ENCODE data around the gene RNF113B. TPM values are rescaled to one million over a fixed set of nuclear protein-coding genes. Genes with fewer than 3 reads are reported as not detected.
A peak's percentile ranks its signal among the peaks of the same experiment; 100 is the strongest.

The RNF113B gene
- polyA plus RNA-seq, 2 of the 4 experiments (the other 2 are of a cell fraction) = not detected

DNA sequence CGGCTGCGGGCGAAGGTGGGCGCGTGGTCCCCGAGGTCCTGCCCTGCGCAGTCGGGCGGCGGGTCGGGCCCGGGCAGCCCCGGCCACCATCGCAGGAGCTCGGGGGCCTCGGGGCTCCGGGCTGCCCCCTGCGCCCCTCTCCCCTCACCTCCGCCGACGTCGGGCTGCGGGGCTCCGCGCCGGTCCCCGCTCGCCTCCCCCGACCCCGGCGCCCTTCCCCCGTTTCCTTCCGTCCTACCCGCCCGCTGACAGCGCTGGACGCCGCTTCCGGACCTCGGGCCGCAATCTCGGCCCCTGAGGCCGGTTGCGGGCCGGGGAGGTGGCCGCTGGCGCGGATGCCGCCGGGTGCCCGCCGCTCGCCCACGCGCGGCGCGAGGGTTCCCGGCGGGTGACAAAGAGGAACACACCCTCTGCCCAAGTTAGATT, 33.5 kb downstream of the RNF113B start:
- DNase-seq (ENCODE audit: low read depth in 1 of 2, low spot score in 1 of 2) (peak in 1 of 2 experiments; percentile 9), FAIRE-seq (no peak), ATAC-seq (peak in 1 of 2 experiments; percentile 35; a peak in 3 of 6 replicates)
- H3K4me3 ChIP-seq = peak overlapping the region; percentile 96
- POLR2A ChIA-PET = no interaction called here
- H3K4me2 ChIP-seq = peak overlapping the region; percentile 81
- H3K9me3 ChIP-seq = no peaks in the 10 kb centered on the region
- H3K4me1 ChIP-seq = peaks cover 18% of the 10 kb centered on the region; the same call in 2 of the 3 replicates
- 1% methylated on average over 19 of the region's 60 CpGs for WGBS (ENCODE audit: missing lambda C conversion rate)
- TF ChIP-seq ZSCAN20 (CRISPR knock-in tag; IDR thresholded peaks at IDR 0.05) (no peak), NFE2L2 (conservative IDR thresholded peaks at IDR 0.05; ENCODE audit: low read length) (no peak), CBX8 (IDR thresholded peaks at IDR 0.05) (no peak), CEBPB (IDR thresholded peaks at IDR 0.05) (no peak), RFX5 (IDR thresholded peaks at IDR 0.05) (no peak), PHF8 (IDR thresholded peaks at IDR 0.05; ENCODE audit: borderline replicate concordance, low read depth) (no peak), POLR2A (IDR thresholded peaks at IDR 0.05; ENCODE audit: low read length) (no peak), SMC3 (IDR thresholded peaks at IDR 0.05) (no peak), FOXS1 (CRISPR knock-in tag; IDR thresholded peaks at IDR 0.05) (no peak), HDAC2 (IDR thresholded peaks at IDR 0.05) (no peak), GATA3 (IDR thresholded peaks at IDR 0.05; ENCODE audit: borderline replicate concordance) (no peak), ZNF302 (CRISPR knock-in tag; IDR thresholded peaks at IDR 0.05) (no peak), RAD21 (conservative IDR thresholded peaks at IDR 0.05 in 1 of 2, IDR thresholded peaks at IDR 0.05 in 1 of 2) (no peak), HES2 (IDR thresholded peaks at IDR 0.05) (no peak), RARB (CRISPR knock-in tag; IDR thresholded peaks at IDR 0.05) (no peak), POLR2AphosphoS2 (conservative IDR thresholded peaks at IDR 0.05; ENCODE audit: low read length) (no peak)
- H3K27ac ChIP-seq = peak overlapping the region; percentile 86 to 91
- CTCF ChIA-PET = interaction anchor here (0.5 to 1.1 kb wide), 2 partner anchors 144 to 287 kb away, joined by 3 to 6 read pairs; no protein-coding TSS in a partner anchor

DNA sequence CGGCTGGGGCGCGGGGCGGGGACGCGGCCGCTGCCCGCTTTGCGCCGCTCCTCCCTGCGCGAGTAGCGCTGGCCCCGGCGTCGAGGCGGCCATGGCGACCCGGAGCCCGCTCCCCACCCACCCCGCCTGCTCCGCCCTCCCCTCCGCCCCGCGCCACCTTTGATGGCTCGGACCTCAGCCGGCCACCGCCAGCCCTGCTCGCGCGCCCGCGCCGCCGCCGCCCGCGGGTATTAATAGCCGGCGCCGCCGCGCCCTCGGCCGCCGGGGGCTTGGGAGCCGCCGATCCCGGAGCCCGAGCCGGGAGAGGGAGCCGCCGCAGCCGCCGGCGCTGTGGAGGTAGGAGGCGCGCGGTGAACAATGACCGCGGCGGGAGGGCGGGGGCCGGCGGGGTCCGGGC, 33.9 kb downstream of the RNF113B start:
- peak overlapping the region; percentile 86 to 91 for H3K27ac ChIP-seq
- FAIRE-seq (no peak), ATAC-seq (peak in 1 of 2 experiments; percentile 85; a peak in 4 of 6 replicates)

More for the DNA sequence above, 33.9 kb downstream of the RNF113B start:
- WGBS (ENCODE audit: missing lambda C conversion rate) = no CpG with 5 or more reads among the region's 66 CpGs
- Histone ChIP-seq H3K9me3 (no peaks in the 10 kb centered on the region), H3K4me3 (peak overlapping the region; percentile 96), H3K4me1 (peaks cover 18% of the 10 kb centered on the region; the same call in 2 of the 3 replicates), H3K4me2 (peak overlapping the region; percentile 81)
- ChIA-PET CTCF (interaction anchor here (1.3 kb wide), 1 partner anchor 299 kb away, joined by 3 read pairs; no protein-coding TSS in a partner anchor), POLR2A (no interaction called here)
- TF ChIP-seq, protein P1, sequence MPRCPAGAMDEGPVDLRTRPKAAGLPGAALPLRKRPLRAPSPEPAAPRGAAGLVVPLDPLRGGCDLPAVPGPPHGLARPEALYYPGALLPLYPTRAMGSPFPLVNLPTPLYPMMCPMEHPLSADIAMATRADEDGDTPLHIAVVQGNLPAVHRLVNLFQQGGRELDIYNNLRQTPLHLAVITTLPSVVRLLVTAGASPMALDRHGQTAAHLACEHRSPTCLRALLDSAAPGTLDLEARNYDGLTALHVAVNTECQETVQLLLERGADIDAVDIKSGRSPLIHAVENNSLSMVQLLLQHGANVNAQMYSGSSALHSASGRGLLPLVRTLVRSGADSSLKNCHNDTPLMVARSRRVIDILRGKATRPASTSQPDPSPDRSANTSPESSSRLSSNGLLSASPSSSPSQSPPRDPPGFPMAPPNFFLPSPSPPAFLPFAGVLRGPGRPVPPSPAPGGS (IDR thresholded peaks at IDR 0.05) = 0 out of 3 replicates have a peak, but pooled peaks have one; percentile 49
- no peak for TF ChIP-seq FOSL2 (IDR thresholded peaks at IDR 0.05)
- no peak for TF ChIP-seq FOSL2 (CRISPR knock-in tag; IDR thresholded peaks at IDR 0.05)
- TF ChIP-seq POLR2A (IDR thresholded peaks at IDR 0.05; ENCODE audit: low read length) = peak; percentile 22; the same call in 1 of the 2 replicates
- TF ChIP-seq JUN (IDR thresholded peaks at IDR 0.05) = 0 out of 5 replicates have a peak, but pooled peaks of 1 of the 2 experiments have one; percentile 11
- TF ChIP-seq MYC (IDR thresholded peaks at IDR 0.05; ENCODE audit: borderline replicate concordance, low read length) = no peak
- TF ChIP-seq, protein P2, sequence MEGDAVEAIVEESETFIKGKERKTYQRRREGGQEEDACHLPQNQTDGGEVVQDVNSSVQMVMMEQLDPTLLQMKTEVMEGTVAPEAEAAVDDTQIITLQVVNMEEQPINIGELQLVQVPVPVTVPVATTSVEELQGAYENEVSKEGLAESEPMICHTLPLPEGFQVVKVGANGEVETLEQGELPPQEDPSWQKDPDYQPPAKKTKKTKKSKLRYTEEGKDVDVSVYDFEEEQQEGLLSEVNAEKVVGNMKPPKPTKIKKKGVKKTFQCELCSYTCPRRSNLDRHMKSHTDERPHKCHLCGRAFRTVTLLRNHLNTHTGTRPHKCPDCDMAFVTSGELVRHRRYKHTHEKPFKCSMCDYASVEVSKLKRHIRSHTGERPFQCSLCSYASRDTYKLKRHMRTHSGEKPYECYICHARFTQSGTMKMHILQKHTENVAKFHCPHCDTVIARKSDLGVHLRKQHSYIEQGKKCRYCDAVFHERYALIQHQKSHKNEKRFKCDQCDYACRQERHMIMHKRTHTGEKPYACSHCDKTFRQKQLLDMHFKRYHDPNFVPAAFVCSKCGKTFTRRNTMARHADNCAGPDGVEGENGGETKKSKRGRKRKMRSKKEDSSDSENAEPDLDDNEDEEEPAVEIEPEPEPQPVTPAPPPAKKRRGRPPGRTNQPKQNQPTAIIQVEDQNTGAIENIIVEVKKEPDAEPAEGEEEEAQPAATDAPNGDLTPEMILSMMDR (IDR thresholded peaks at IDR 0.05) = 0 out of 3 replicates have a peak, but pooled peaks have one; percentile 10
- TF ChIP-seq, protein P3, sequence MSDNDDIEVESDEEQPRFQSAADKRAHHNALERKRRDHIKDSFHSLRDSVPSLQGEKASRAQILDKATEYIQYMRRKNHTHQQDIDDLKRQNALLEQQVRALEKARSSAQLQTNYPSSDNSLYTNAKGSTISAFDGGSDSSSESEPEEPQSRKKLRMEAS (IDR thresholded peaks at IDR 0.05) = no peak
- no peak for TF ChIP-seq KDM1A (IDR thresholded peaks at IDR 0.05; ENCODE audit: low read depth)
- peak in 1 of 2 experiments; percentile 14 for DNase-seq (ENCODE audit: low read depth in 1 of 2, low spot score in 1 of 2)
